GM21619 (cell line): ENCODE data around the gene RIMKLA.
A peak's percentile ranks its signal among the peaks of the same experiment; 100 is the strongest.

ENCODE experiments used
- ATAC-seq: cut with Tn5 transposase; IDR thresholded peaks from one replicate; pipeline ENCODE4 v1.9.1; 2021; ENCODE audit not compliant: unreplicated experiment

Gene RIMKLA

GRCh38 chr1:42380586-42381279 lies at the start of gene RIMKLA:
Gene RIMKLA, plus strand, starts transcription at chr1:42380792. Its CDS starts 143 bp downstream, at chr1:42380935.
- peak; percentile 81 for ATAC-seq

DNA sequence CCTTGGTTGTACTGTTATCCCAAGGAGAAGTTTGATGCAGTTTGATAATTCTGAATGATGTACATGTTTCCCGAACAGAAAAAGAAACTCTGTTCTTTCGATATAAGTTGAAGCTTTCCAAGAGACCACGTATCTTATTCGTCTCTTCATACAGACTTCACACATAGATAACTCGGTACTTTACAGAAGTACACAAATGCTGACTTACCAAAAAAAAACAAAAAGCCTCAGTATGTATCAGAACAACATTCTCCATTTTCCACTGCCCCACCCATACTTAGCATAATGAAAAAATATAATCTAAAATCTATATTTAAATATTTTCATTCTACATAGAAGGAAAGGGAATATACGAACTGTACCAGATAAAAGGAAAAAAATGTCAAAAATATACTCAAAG lies 47.7 kb upstream of the RIMKLA start:
- no peak for ATAC-seq

DNA sequence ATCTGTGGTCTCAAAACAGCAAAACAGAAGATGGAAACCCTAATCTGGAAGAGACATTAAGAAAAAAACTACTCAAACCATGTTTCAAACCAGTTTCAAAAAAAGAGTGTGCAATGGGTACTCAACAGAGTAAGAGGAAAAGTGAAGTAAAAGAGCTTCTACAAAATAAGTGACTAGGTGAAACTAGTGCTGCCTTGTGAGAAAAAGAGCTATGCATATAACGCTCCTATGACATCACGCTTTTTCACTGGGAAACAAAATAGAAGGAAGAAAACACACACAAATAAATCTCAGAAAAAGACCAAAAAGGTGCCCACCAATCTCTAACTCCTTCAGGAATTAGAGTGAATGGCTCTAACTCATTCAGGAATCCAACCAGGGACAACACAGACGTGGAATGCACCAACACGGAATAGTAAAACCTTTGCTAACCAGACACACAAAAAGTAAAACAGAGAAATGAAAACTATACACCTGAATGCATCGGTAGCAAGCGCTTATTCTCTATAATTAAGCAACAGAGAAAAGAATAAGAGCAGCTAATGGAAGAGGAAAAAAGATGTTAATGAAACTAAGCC lies 46.8 kb upstream of the RIMKLA start:
- peak; percentile 8 for ATAC-seq

- peak; percentile 53 for ATAC-seq
Measured at GRCh38 chr1:42334240-42335049, 46.1 kb upstream of the RIMKLA start.

GRCh38 chr1:42335050-42335808 lies 45.4 kb upstream of the RIMKLA start, which contains the start of gene FOXJ3:
Gene FOXJ3, minus strand, starts transcription at chr1:42335235. Its CDS starts 24,142 bp downstream, at chr1:42311093.
- peak; percentile 69 for ATAC-seq

DNA sequence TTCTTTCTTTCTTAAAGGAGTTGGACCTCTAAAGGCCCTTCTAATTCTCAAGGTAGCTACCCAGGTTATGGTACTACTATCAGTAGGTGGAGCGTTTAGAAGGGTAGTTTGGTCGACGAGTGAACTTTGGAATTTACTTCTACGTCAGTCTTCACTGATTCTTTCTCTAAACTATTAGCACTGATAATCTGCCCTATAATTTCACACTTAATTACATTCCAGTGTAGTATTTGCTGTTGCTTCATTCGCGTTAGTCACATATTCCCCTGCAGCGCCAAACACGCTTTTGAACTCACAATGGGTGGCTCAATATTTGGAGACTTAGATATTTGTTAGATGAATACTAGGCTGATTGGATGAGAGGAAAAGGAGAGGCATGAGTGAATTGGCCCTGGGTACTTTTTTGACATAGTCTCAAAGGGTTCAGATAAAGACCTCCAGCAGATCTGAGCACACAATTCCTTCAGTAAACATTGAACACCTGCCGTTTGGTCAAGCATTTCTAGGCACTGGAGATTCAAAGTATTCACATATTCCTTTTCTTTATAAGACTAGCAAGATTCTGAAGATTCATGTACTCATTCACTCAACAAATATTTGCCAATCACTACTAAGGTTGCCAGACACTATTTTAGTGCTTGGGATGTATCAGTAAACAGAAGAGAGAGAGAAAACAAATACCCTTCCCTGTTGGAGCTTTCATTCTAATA lies 44.6 kb upstream of the RIMKLA start:
- peak; percentile 6 for ATAC-seq

DNA sequence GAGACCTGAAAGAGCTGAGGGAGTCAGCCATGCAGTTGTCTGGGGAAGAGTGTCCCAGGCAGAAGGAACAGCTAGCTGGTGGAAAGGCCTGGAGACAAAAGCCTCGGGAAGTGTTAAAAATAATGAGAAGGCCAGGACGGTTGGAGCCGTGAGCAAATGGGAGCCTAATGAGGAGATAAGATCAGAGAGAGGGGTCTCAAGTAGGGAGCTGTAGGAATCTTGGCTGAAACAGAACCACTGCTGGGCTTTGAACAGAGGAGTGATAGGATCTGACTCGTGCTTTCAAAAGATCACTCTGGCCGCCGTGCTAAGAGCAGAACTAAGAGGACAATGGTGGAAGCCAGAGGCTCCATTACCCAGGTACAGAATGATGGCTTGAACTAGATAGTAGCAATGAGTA lies 43.6 kb upstream of the RIMKLA start:
- no peak for ATAC-seq

- ATAC-seq = no peak
Measured at GRCh38 chr1:42340093-42340492, 40.5 kb upstream of the RIMKLA start.

DNA sequence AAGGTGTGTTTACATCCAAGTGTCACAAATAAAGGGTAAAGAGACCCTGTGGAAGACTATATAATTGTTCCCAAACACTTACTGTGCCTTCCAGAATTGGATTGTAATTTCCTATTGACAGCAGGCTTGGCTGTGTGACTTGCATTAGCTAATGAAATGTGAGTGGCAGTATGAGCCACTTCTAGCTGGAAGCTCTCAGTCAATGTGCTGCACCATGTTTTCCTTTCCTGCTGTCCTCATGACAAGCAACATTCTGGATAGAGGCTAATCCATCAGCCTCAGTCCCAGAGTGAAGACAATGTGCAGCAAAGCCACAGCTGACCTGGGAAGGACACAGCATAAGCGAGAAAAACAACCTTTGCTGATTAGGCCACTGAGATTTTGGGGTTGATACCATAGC lies 39.7 kb upstream of the RIMKLA start:
- no peak for ATAC-seq

DNA sequence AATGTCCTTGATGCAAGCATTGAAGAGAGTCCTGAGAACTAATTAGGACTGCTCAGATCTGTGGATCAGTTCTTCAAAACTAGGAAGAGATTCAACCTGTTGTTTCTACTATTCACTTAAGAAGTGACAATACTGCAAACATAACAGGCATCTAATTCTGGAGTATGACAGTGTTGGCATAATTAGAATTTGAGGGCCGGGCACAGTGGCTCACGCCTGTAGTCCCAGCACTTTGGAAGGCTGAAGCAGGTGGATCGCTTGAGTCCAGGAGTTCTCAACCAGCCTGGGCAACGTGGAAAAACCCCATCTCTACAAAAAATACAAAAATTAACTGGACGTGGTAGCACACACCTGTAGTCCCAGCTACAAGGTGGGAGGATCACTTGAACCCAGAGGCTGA lies 37.5 kb upstream of the RIMKLA start:
- no peak for ATAC-seq

DNA sequence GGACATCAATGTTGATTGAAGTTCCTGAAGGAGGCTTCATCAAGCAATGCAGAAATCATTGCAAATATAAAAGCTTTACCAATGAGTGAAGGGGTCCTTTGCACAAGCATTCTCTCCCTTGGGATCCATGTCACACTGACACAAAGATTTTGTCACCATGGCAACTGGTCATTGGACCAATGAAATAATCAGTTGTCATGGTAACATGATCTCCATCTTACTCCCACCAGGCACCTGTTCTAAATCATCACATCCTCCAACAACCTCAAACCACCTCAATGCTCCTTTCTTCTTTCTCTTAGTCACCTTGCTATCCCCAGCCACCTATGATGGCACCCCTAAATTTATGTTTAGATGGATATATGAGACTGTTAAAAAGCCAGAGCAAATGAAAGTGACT lies 32.1 kb upstream of the RIMKLA start:
- ATAC-seq = no peak

DNA sequence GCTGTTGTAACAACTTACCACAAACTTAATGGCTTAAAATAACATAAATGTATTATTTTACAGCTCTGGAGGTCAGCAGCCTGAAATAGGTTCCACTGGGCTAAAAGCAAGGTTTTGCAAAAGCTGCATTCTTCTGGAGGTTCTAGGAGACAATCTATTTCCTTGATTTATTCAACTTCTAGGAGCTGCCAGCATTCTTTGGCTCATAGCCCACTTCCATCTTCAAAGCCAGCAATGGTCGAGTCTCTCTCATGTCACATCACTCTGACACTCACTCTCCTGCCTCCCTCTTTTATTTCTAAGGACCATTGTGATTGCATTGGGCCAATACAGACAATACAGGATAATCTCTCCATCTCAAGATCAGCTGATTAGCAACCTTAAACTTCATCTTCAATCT lies 30.5 kb upstream of the RIMKLA start:
- ATAC-seq = no peak

DNA sequence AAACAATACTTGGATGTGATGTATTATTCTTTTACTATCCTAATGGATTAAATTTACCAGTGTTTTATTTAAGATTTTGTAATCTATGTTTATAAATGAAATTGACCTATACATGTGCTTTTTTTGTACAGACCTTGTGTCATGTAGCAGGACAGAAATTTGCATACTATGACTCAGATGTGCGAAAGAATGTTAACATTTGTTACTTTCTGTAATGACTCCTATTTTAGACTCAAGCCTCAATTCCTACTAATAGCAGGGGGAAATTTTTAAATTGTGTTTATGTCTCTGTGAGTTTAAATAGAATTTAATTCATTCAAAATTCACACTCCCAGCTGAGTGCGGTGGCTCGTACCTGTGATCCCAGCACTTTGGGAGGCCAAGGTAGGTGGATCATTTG lies 21.8 kb upstream of the RIMKLA start:
- ATAC-seq = no peak

GRCh38 chr1:42359466-42359865 lies 21.1 kb upstream of the RIMKLA start:
- ATAC-seq = no peak

GRCh38 chr1:42364089-42364488 lies 16.5 kb upstream of the RIMKLA start:
- no peak for ATAC-seq

GRCh38 chr1:42364542-42364941 lies 16.1 kb upstream of the RIMKLA start:
- no peak for ATAC-seq

DNA sequence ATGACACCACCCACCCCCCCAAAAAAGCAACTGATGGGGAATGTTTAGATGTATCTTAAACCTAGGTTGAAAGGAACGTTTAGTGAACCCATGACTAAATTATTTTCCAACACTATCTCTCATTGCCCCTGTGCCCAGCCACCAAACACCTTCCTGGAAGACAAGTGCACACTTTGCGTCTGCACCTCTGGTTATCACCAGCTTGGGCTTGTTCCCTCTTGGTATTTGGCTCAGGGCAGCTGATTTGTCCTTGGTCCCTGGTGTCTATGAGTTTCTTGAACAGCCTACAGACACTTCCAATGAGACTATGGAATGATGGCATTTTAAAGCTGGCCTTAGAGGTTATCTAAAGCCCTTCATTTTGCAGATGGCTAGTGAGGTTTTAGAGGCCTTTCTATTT lies 15.5 kb upstream of the RIMKLA start:
- ATAC-seq = no peak

DNA sequence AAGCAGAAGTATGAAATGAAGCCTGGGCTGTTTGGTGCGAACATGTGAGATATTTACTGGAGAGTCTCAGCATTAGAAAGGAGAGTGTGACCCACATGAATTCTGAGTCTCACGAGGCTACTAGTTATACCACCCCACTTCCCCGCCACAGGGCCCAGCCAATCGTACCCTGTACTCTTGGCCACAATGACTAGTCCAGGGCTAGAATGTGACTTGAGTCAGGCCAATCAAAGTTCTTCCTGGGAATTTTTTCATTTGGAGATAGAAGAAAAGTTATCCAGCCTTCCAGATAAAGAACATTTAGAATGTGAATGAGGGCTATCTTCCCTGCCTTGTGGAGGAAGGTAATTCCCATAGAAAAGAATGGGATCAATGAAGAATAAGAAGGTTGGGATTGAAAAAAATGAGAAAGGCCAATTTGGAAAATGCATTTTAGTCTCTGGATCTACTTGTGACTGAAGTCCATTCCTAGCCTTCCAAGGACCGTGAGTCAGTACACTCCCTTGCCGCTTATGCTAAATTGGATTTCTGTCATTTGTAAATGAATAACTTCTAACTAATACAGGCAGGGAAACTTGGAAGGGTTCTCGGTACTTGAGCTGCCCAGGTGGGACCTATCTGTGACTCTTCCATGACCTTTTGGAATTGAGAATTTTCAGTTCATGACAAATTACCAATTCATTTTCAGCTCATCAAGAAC lies 12.3 kb upstream of the RIMKLA start:
- no peak for ATAC-seq

GRCh38 chr1:42369471-42369870 lies 11.1 kb upstream of the RIMKLA start:
- ATAC-seq = no peak
